Activated T-cell treated with anti-CD3 and anti-CD28 coated beads for 1 hour (primary cell): ENCODE results near the gene SERTAD3.
"Not testable (repeated sequence)": the region's sequence is repeated elsewhere in the genome, so short reads cannot be mapped to it uniquely, and the experiment has no call there.

Experiments
- DNase-seq: peaks from one replicate; pipeline ENCODE4 v3.0.0-alpha.2; 2020; ENCODE audit warnings: low read depth

Gene SERTAD3

GRCh38 chr19:40457953-40458596, 13.9 kb upstream of the SERTAD3 start:
- DNase-seq, result no peak

- DNase-seq, result no peak
These were observed 12.9 kb upstream of the SERTAD3 start for GRCh38 chr19:40457048-40457447.

- DNase-seq, result not testable (repeated sequence)
These were observed 9.8 kb upstream of the SERTAD3 start for GRCh38 chr19:40453943-40454342.

GRCh38 chr19:40453151-40453735, 9.1 kb upstream of the SERTAD3 start:
- no peak for DNase-seq

- no peak for DNase-seq
These were observed 7.9 kb upstream of the SERTAD3 start for GRCh38 chr19:40452016-40452415.

GRCh38 chr19:40450664-40451063, 6.5 kb upstream of the SERTAD3 start:
- DNase-seq, result no peak

GRCh38 chr19:40449506-40449905, 5.4 kb upstream of the SERTAD3 start:
- DNase-seq, result no peak

GRCh38 chr19:40446263-40446784, 2.2 kb upstream of the SERTAD3 start:
- DNase-seq, result no peak

- DNase-seq, result no peak
These were observed 1.7 kb upstream of the SERTAD3 start for GRCh38 chr19:40445780-40446262.

GRCh38 chr19:40444825-40445312, 734 bp upstream of the SERTAD3 start:
- DNase-seq, result no peak

GRCh38 chr19:40443131-40443999, 770 bp downstream of the SERTAD3 start:
- DNase-seq, result peak; percentile 98

- DNase-seq, result no peak
These were observed 1.6 kb downstream of the SERTAD3 start for GRCh38 chr19:40442328-40443130.

- no peak for DNase-seq
These were observed 2.3 kb downstream of the SERTAD3 start for GRCh38 chr19:40441719-40442253.

GRCh38 chr19:40438284-40438683, 5.9 kb downstream of the SERTAD3 start:
- DNase-seq, result no peak

- peak; percentile 32 for DNase-seq
These were observed 10.5 kb downstream of the SERTAD3 start for GRCh38 chr19:40433391-40434216.

- not testable (repeated sequence) for DNase-seq
These were observed 11.4 kb downstream of the SERTAD3 start for GRCh38 chr19:40432760-40433159.

- DNase-seq, result no peak
These were observed 12.4 kb downstream of the SERTAD3 start for GRCh38 chr19:40431698-40432097.

GRCh38 chr19:40430242-40430641, 13.9 kb downstream of the SERTAD3 start:
- not testable (repeated sequence) for DNase-seq

GRCh38 chr19:40428197-40428596, 15.9 kb downstream of the SERTAD3 start:
- DNase-seq, result not testable (repeated sequence)
